GM12878 (cell line): ENCODE results near the gene AKAP13. TPM values are rescaled to one million over a fixed set of nuclear protein-coding genes. Genes with fewer than 3 reads are reported as not detected.
"Not testable (repeated sequence)": the region's sequence is repeated elsewhere in the genome, so short reads cannot be mapped to it uniquely, and the experiment has no call there.

ENCODE experiments used
- ATAC-seq: fragments of 200-7000 bp; cut with Tn5 transposase; 3 replicates; pipeline ENCODE4 v1.9.1; 2020; ENCODE audit warnings: mild to moderate bottlenecking, moderate library complexity
- BruUV-seq: library from RNA; stranded (reverse); fragments of 400-500 nt; replicated peaks from 2 replicates; lab custom pipeline; 2021; lab: Mats Ljungman, UMichigan
- CTCF ChIA-PET: fragments of 300-600 bp; sonication (Branson Sonifier 250); formaldehyde crosslinking; extraction: SDS; loops from one replicate; lab custom pipeline; 2021; ENCODE audit warnings: inconsistent platforms; lab: Yijun Ruan, JAX
- POLR2A ChIA-PET: fragments of 350-600 bp; formaldehyde crosslinking; extraction: SDS; loops from one replicate; lab custom pipeline; 2021; ENCODE audit warnings: inconsistent platforms; lab: Charles Lee
- RAD21 ChIA-PET: fragments of 300-600 bp; sonication (Branson Sonifier 250); formaldehyde crosslinking; loops from one replicate; lab custom pipeline; 2023; ENCODE audit warnings: antibody characterized with exemption; ENCODE audit not compliant: unreplicated experiment; lab: Charles Lee
- SMC1A ChIA-PET: fragments of 300-600 bp; sonication (Branson Sonifier 250); formaldehyde crosslinking; loops from one replicate; lab custom pipeline; 2023; ENCODE audit not compliant: unreplicated experiment, uncharacterized antibody; lab: Charles Lee
- DNase-seq: peaks from one replicate; pipeline ENCODE4 v3.0.0-alpha.2; 2011; ENCODE audit warnings: low read depth, low spot score
- FAIRE-seq: peaks from 3 replicates; lab custom pipeline; 2011; peaks lifted over from hg19 to GRCh38; lab: Jason Lieb, UNC
- H2AFZ ChIP-seq: 2 replicates; pipeline ENCODE4 v1.6.0; 2011; ENCODE audit warnings: low read depth, low read length, control low read depth; ENCODE audit not compliant: control insufficient read depth
- H3K27ac ChIP-seq: 2 replicates; pipeline ENCODE4 v1.5.1; 2011; ENCODE audit warnings: control low read depth; ENCODE audit not compliant: control insufficient read depth, insufficient read depth
- H3K27me3 ChIP-seq, 2 experiments: replicated peaks in 1 of 2; 2 replicates each; pipeline versions ENCODE4 v1.6.0 to v1.6.1; 2011; ENCODE audit warnings: low read length in 1 of 2; ENCODE audit not compliant: control insufficient read depth in 2 of 2, insufficient read depth in 2 of 2
- H3K36me3 ChIP-seq, 2 experiments: 2 replicates each; pipeline ENCODE4 v1.5.1; 2011; ENCODE audit warnings: low read length in 1 of 2; ENCODE audit not compliant: control insufficient read depth in 2 of 2, insufficient read depth in 2 of 2
- H3K4me1 ChIP-seq: 2 replicates; pipeline ENCODE4 v1.6.1; 2011; ENCODE audit warnings: mild to moderate bottlenecking, low read length, moderate library complexity, mixed read lengths; ENCODE audit not compliant: control insufficient read depth, insufficient read depth
- H3K4me2 ChIP-seq: 2 replicates; pipeline ENCODE4 v1.6.0; 2011; ENCODE audit warnings: control low read depth; ENCODE audit not compliant: control insufficient read depth, insufficient read depth
- H3K4me3 ChIP-seq: fragments of 200-600 bp; sonication (generic); 2 replicates; pipeline ENCODE4 v1.5.1; 2016
- H3K79me2 ChIP-seq: 2 replicates; pipeline ENCODE4 v1.6.0; 2011; ENCODE audit warnings: low read length; ENCODE audit not compliant: control insufficient read depth, insufficient read depth
- H3K9ac ChIP-seq: 2 replicates; pipeline ENCODE4 v1.8.0; 2011; ENCODE audit warnings: low read length, control low read depth, mixed read lengths; ENCODE audit not compliant: control insufficient read depth, insufficient read depth
- H3K9me3 ChIP-seq: replicated peaks from 3 replicates; pipeline ENCODE4 v1.5.1; 2011; ENCODE audit warnings: mild to moderate bottlenecking, low read length; ENCODE audit not compliant: control insufficient read depth, insufficient read depth
- H4K20me1 ChIP-seq: 2 replicates; pipeline ENCODE4 v1.6.0; 2011; ENCODE audit not compliant: control insufficient read depth, insufficient read depth
- BHLHE40 ChIP-seq, 2 experiments: fragments of 450-650 bp in 1 of 2; IDR thresholded peaks; 2 replicates each; pipeline ENCODE4 v1.6.1; 2011 to 2017; ENCODE audit warnings: low read depth in 2 of 2, borderline replicate concordance in 1 of 2, improper control_type of control experiment in 1 of 2, low read length in 1 of 2, mild to moderate bottlenecking in 1 of 2
- EED ChIP-seq: sonication (generic); IDR thresholded peaks from 2 replicates; pipeline ENCODE4 v1.6.1; 2016; ENCODE audit warnings: antibody characterized with exemption, low read depth
- HDGF ChIP-seq: fragments of 450-650 bp; IDR thresholded peaks from 2 replicates; pipeline ENCODE4 v1.6.1; 2016; ENCODE audit warnings: antibody characterized with exemption
- IKZF2 ChIP-seq, 2 experiments: fragments of 450-650 bp; IDR thresholded peaks; 2 replicates each; pipeline ENCODE4 v1.6.1; 2017; ENCODE audit warnings: mild to moderate bottlenecking in 2 of 2, moderate library complexity in 2 of 2
- JUNB ChIP-seq: IDR thresholded peaks from 2 replicates; pipeline ENCODE4 v1.6.1; 2016; ENCODE audit warnings: antibody characterized with exemption, mild to moderate bottlenecking
- RUNX3 ChIP-seq: IDR thresholded peaks from 2 replicates; pipeline ENCODE4 v1.6.1; 2012; ENCODE audit warnings: low read length, inconsistent platforms
- WGBS: methylation state at CpG from one replicate; pipeline ENCODE4 v1.1.6; 2016; ENCODE audit warnings: low lambda C conversion rate; ENCODE audit not compliant: insufficient replicate concordance, insufficient coverage; ENCODE audit errors: missing lambda C conversion rate; 5-methylcytosine and 5-hydroxymethylcytosine counted together
- in situ Hi-C: fragments of 300-500 bp; cut with MboI; formaldehyde crosslinking; loops from 9 replicates; pipeline ENCODE4 v1.14.3; 2018; ENCODE audit warnings: mixed read lengths
- intact Hi-C: fragments of 100-400 bp; cut with micrococcal nuclease; formaldehyde crosslinking; loops from one replicate; pipeline ENCODE4 v1.14.2; 2022; ENCODE audit not compliant: unreplicated experiment
- polyA plus RNA-seq, 11 experiments: library from polyadenylated mRNA; depleted of rRNA in 4 of 11; unstranded in 6 of 11; stranded (reverse) in 5 of 11; fragments of >200 nt; fragmentation: Nextera tagmentation in 4 of 11; fragmentation: Illumina TruSeq in 1 of 11; extraction: Ambion mirVana in 4 of 11; extraction: Trizol in 1 of 11; gene quantifications; 1 replicate in 1 of 11; 2 replicates in 10 of 11; pipeline versions ENCODE4 v1.2.1 to v1.2.3, GENCODE V29; 2011 to 2016; ENCODE audit warnings: inconsistent platforms in 2 of 11, missing spikeins in 2 of 11, low read depth in 1 of 11
- total RNA-seq, 4 experiments: library from RNA; depleted of rRNA in 3 of 4; stranded (reverse); fragments of >200 nt in 3 of 4; fragmentation: Illumina TruSeq in 1 of 4; extraction: Trizol in 1 of 4; gene quantifications; 2 replicates each; pipeline versions ENCODE4 v1.2.1 to v1.2.3, GENCODE V29; 2013 to 2021

AKAP13 gene
- total and polyA plus RNA-seq, 10 of the 15 experiments (the other 5 are each of a cell fraction or from before 2014, with no cell fraction given) = 14.4 to 74.9 (median 55.1) TPM

- in situ Hi-C loops, FAIRE-seq, BruUV-seq, H3K4me3 ChIP-seq, H3K9me3 ChIP-seq, H3K27me3 ChIP-seq, H4K20me1 ChIP-seq, ATAC-seq, H3K4me2 ChIP-seq, H2AFZ ChIP-seq, H3K9ac ChIP-seq, H3K27ac ChIP-seq, intact Hi-C loops: not testable (repeated sequence)
- Histone ChIP-seq H3K36me3 (peaks cover 4 to 22% of the 10 kb centered on the region in 2 experiments), H3K4me1 (peaks cover 52% of the 10 kb centered on the region), H3K79me2 (peaks cover 30% of the 10 kb centered on the region)
- DNase-seq = peak; percentile 28
- 3% methylated on average over 5 of the region's 5 CpGs for WGBS
- CTCF ChIA-PET = interaction anchor here (0.8 to 2.1 kb wide), 6 partner anchors 8 to 171 kb away, joined by 3 to 5 read pairs (median 4); no protein-coding TSS in a partner anchor
- TF ChIP-seq EED (peak; percentile 49), HDGF (0 out of 2 replicates have a peak, but pooled peaks have one; percentile 29), JUNB (peak; percentile 28; the same call in 1 of the 2 replicates), BHLHE40 (IDR thresholded peaks at IDR 0.05; ENCODE audit: borderline replicate concordance in 1 of 2, low read depth in 2 of 2, low read length in 1 of 2) (peak in 1 of 2 experiments; percentile 7; a peak in 1 of 4 replicates), RUNX3 (peak; percentile 59), IKZF2 (IDR thresholded peaks at IDR 0.05) (peak; percentile 12 to 16; a peak in 1 of 4 replicates)
- RAD21 ChIA-PET = interaction anchor here (1.0 to 2.1 kb wide), 7 partner anchors 33 to 144 kb away, joined by 3 to 8 read pairs (median 3); no protein-coding TSS in a partner anchor
- POLR2A ChIA-PET = interaction anchor here (0.8 to 2.1 kb wide), 2 partner anchors 97 to 106 kb away, joined by 3 to 5 read pairs; no protein-coding TSS in a partner anchor
- SMC1A ChIA-PET = interaction anchor here (0.7 to 2.5 kb wide), 13 partner anchors 25 to 289 kb away, joined by 3 to 8 read pairs (median 5); no protein-coding TSS in a partner anchor
Measured at GRCh38 chr15:85586196-85586595, 205.8 kb downstream of the AKAP13 start.
